ENCODE measurements around the gene TMEM184A. TPM values are rescaled to one million over a fixed set of nuclear protein-coding genes. Genes with fewer than 3 reads are reported as not detected.

TMEM184A gene
- total and polyA plus RNA-seq, 2 of the 8 experiments (the other 6 are each of a cell fraction or from before 2014, with no cell fraction given) = 1.8 to 2.1 TPM

DNA sequence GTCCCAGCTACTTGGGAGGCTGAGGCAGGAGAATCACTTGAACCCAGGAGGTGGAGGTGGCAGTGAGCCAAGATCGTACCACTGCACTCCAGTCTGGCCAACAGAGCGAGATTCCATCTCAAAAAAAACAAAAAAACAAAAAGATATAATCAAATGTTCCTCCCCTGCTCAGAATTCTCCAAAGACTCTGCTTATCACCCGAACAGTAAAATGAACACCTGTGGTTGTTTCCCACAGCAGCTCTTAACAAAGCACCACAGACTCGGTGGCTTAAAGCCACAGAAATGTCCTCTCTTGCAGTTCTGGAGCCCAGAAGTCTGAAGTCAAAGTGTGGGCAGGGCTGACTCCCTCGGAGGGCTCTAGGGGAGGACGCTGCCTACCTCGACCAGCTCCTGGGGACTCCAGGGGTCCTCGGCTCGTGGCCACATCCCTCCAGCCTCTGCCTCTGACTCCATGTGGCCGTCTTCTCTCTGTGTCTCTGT, 47.7 kb downstream of the TMEM184A start (continued):
- TF ChIP-seq, protein P1, sequence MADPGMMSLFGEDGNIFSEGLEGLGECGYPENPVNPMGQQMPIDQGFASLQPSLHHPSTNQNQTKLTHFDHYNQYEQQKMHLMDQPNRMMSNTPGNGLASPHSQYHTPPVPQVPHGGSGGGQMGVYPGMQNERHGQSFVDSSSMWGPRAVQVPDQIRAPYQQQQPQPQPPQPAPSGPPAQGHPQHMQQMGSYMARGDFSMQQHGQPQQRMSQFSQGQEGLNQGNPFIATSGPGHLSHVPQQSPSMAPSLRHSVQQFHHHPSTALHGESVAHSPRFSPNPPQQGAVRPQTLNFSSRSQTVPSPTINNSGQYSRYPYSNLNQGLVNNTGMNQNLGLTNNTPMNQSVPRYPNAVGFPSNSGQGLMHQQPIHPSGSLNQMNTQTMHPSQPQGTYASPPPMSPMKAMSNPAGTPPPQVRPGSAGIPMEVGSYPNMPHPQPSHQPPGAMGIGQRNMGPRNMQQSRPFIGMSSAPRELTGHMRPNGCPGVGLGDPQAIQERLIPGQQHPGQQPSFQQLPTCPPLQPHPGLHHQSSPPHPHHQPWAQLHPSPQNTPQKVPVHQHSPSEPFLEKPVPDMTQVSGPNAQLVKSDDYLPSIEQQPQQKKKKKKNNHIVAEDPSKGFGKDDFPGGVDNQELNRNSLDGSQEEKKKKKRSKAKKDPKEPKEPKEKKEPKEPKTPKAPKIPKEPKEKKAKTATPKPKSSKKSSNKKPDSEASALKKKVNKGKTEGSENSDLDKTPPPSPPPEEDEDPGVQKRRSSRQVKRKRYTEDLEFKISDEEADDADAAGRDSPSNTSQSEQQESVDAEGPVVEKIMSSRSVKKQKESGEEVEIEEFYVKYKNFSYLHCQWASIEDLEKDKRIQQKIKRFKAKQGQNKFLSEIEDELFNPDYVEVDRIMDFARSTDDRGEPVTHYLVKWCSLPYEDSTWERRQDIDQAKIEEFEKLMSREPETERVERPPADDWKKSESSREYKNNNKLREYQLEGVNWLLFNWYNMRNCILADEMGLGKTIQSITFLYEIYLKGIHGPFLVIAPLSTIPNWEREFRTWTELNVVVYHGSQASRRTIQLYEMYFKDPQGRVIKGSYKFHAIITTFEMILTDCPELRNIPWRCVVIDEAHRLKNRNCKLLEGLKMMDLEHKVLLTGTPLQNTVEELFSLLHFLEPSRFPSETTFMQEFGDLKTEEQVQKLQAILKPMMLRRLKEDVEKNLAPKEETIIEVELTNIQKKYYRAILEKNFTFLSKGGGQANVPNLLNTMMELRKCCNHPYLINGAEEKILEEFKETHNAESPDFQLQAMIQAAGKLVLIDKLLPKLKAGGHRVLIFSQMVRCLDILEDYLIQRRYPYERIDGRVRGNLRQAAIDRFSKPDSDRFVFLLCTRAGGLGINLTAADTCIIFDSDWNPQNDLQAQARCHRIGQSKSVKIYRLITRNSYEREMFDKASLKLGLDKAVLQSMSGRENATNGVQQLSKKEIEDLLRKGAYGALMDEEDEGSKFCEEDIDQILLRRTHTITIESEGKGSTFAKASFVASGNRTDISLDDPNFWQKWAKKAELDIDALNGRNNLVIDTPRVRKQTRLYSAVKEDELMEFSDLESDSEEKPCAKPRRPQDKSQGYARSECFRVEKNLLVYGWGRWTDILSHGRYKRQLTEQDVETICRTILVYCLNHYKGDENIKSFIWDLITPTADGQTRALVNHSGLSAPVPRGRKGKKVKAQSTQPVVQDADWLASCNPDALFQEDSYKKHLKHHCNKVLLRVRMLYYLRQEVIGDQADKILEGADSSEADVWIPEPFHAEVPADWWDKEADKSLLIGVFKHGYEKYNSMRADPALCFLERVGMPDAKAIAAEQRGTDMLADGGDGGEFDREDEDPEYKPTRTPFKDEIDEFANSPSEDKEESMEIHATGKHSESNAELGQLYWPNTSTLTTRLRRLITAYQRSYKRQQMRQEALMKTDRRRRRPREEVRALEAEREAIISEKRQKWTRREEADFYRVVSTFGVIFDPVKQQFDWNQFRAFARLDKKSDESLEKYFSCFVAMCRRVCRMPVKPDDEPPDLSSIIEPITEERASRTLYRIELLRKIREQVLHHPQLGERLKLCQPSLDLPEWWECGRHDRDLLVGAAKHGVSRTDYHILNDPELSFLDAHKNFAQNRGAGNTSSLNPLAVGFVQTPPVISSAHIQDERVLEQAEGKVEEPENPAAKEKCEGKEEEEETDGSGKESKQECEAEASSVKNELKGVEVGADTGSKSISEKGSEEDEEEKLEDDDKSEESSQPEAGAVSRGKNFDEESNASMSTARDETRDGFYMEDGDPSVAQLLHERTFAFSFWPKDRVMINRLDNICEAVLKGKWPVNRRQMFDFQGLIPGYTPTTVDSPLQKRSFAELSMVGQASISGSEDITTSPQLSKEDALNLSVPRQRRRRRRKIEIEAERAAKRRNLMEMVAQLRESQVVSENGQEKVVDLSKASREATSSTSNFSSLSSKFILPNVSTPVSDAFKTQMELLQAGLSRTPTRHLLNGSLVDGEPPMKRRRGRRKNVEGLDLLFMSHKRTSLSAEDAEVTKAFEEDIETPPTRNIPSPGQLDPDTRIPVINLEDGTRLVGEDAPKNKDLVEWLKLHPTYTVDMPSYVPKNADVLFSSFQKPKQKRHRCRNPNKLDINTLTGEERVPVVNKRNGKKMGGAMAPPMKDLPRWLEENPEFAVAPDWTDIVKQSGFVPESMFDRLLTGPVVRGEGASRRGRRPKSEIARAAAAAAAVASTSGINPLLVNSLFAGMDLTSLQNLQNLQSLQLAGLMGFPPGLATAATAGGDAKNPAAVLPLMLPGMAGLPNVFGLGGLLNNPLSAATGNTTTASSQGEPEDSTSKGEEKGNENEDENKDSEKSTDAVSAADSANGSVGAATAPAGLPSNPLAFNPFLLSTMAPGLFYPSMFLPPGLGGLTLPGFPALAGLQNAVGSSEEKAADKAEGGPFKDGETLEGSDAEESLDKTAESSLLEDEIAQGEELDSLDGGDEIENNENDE (IDR thresholded peaks at IDR 0.05; ENCODE audit: insufficient replicate concordance, low read length) = no peak
- no peak for TF ChIP-seq TBP (IDR thresholded peaks at IDR 0.05; ENCODE audit: low read depth, low read length)
- TF ChIP-seq, protein P2, sequence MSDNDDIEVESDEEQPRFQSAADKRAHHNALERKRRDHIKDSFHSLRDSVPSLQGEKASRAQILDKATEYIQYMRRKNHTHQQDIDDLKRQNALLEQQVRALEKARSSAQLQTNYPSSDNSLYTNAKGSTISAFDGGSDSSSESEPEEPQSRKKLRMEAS (IDR thresholded peaks at IDR 0.05) = no peak
- TF ChIP-seq, protein P3, sequence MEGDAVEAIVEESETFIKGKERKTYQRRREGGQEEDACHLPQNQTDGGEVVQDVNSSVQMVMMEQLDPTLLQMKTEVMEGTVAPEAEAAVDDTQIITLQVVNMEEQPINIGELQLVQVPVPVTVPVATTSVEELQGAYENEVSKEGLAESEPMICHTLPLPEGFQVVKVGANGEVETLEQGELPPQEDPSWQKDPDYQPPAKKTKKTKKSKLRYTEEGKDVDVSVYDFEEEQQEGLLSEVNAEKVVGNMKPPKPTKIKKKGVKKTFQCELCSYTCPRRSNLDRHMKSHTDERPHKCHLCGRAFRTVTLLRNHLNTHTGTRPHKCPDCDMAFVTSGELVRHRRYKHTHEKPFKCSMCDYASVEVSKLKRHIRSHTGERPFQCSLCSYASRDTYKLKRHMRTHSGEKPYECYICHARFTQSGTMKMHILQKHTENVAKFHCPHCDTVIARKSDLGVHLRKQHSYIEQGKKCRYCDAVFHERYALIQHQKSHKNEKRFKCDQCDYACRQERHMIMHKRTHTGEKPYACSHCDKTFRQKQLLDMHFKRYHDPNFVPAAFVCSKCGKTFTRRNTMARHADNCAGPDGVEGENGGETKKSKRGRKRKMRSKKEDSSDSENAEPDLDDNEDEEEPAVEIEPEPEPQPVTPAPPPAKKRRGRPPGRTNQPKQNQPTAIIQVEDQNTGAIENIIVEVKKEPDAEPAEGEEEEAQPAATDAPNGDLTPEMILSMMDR (IDR thresholded peaks at IDR 0.05; ENCODE audit: control extremely low read depth in 1 of 3, insufficient read depth in 1 of 3, low read depth in 1 of 3, low read length in 3 of 3) = no peak
- no peak for TF ChIP-seq KDM1A (IDR thresholded peaks at IDR 0.05; ENCODE audit: borderline replicate concordance, low read length)
- TF ChIP-seq, protein P4, sequence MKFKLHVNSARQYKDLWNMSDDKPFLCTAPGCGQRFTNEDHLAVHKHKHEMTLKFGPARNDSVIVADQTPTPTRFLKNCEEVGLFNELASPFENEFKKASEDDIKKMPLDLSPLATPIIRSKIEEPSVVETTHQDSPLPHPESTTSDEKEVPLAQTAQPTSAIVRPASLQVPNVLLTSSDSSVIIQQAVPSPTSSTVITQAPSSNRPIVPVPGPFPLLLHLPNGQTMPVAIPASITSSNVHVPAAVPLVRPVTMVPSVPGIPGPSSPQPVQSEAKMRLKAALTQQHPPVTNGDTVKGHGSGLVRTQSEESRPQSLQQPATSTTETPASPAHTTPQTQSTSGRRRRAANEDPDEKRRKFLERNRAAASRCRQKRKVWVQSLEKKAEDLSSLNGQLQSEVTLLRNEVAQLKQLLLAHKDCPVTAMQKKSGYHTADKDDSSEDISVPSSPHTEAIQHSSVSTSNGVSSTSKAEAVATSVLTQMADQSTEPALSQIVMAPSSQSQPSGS (IDR thresholded peaks at IDR 0.05; ENCODE audit: low read length) = no peak
